Right forelimb (tissue), 1 donor: ENCODE data around the gene TMEM63A.

Experiments
- DNase-seq: peaks from one replicate; pipeline ENCODE4 v3.0.0-alpha.2; 2018

Gene TMEM63A

DNA sequence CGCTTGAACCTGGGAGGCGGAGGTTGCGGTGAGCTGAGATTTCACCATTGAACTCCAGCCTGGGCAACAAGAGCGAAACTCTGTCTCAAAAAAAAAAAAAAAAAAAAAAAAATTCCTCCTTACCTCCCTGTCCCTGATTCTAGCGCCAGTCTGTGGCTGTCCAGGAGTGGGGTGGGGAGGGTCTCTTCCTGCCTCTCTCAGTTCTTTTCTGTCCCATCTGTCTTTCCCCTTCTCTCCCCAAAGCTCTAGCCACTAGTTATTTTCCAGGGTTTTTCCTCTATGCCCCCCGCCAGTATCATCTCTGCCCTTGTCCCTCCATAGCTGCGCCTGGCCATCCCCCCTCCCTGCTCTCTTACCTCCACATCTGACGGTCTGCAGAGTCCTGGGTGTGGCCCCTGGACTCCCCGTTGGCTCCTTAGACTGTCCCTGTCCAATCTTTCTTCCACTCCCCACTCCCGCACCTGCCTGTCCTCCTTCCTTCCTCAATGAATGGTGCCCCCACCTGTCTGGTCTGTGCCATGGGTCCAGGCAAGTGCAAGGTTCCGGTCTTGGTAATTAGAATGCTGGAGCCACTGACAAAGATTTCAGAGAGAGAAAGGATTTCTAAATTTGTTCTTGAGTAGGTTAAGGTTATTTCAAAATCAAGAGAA is 1.6 kb upstream of the TMEM63A start:
- no peak for DNase-seq

DNA sequence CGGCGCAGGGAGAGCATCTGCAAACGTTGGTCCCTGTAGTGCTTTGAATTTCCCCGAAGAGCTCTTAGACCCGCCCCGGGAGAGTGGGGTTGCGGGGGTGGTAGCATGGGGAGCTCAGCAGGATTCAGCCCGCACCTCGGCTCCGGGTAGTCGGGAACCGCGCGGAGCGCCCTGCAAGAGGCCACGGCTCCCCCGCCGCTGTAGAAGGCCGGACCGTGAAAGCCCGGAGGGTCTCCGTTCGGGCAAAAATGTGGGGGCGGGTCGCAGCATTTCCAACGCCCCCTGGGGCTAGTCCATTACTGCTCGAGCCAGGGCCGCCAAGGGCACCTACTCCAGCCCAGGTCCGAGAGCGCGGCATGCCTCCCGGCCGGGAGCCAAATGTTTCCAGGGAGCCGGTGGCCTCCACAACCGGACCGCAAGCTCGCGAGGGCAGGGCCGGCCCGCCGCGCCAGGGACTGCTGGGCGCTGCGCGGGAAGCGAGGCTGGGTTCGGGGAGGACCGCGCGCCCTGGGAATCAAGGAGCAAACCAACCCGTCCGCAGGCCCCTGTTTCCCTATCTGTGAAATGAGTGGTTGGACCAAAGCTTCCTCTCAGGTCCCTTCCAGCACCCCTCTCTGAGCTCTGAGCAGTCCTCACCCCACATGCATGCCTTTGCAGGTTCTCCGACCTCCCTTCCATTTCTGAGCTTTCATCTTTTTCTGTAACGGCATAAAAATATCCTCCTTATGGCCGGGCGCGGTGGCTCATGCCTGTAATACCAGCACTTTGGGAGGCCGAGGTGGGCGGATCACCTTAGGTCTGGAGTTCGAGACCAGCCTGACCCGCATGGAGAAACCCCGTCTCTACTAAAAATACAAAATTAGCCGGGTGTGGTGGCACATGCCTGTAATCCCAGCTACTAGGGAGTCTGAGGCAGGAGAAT is 775 bp upstream of the TMEM63A start:
- peak; percentile 82 for DNase-seq

DNA sequence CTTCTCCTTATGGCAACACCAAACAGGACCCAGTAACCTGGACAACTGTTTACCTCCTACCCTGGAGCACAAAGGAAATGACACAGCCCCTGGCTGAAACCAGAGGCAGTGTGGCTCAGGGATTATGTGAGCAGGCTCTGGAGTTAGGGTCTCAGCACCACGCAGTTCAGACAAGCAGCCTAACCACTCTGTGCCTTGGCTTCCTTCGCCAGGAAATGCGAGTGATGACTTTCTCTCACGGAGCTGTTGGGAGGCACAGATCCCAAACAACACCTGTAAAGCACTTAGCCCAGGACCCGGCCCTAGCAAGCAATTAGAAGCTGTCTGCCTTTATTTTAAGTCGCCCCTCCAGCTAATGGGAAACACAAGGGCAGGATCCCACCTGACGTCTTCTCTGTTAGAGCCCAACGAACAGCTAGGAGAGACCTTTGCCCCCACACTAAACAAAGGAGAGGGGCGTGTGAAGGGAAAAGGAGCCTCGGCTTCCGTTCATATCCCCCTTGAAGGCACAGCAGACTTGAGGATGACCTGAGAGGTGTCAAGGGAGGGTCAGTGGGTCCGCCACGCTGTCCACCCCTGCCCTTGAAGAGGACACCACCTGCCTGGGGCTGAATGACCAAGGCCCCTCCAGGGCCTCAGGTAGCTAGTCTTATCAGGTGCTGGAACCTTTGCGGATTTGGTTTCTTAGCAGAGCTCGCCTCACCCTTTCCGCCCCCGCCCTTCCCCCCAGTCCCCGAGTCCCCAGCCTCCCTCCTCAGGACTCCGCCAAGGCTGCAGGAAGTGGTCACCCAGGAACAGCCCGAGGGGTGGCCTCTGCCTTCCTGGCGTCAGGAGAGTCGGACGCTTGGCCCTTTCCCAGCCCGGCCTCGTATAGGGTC is 860 bp downstream of the TMEM63A start:
- peak; percentile 49 for DNase-seq

DNA sequence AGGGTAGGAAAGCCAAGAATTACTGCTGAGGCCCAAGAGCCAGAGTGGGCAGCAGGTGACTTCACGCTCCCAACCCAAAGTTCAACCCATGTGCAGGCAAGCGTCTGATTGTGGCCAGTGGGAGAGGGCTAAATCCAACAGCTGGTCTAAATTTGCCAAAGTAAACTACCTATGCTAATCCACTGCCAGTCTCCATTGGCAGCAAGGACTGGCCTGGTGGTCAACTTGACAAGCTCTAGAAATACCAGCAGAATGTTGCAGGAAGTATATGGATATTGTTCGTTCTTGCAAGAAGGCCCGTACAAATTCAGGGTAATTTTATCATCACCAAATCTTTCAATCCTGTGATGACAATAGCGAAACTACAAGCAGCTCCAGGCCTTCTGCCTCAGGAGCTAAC is 1.5 kb downstream of the TMEM63A start:
- DNase-seq: peak; percentile 44

DNA sequence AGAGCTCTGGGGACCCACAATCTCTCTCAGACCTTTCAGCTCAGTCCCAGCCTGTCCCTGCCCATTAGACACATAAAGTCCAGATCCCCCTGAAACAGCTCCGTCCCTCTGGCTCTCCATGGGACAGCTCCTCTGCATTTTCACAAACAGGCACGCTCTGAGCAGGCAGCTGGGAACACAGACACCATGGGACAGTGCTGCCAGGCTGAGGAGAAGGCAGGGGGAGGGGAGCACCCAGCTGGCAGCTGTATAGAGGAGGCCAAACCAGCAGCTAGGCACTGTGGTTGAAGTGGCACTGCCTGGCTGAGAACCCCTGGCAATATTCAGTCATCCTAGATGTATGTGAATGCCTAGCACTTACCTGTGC is 2.0 kb downstream of the TMEM63A start:
- peak; percentile 45 for DNase-seq

DNA sequence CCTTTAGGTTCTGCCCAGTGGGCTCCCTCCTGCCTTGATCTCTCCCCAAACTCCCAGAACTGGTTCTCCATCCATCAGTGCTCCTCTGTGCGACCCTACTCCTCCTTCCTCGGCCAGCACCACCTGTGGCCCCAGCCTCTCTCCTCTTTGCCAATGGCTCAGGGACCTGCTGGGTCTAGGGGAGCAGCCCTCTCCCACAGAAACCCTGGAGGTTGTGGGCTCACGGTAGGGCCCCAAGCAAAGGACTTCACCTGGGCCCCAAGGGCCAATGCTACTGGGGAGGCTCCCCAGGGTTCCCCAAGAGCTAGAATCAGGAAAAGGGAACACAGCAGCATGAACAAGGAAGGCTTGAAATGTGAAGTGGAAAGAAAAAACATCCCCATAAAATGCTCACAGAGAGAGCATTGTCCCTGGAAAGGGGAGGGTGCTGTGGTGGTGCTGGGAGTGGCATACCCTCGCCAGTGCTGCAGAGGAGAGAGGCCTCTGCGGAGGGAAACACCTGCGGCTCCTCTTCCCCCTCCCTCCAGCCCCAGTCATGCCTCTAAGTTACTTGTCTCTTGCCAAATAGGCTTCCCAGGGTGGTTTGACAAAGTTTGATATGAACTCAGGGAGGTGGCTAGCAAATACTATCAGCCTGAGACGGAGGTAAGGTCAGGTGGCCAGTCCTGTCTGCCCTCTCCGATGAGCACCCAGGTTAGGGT is 2.5 kb downstream of the TMEM63A start:
- peak; percentile 37 for DNase-seq

DNA sequence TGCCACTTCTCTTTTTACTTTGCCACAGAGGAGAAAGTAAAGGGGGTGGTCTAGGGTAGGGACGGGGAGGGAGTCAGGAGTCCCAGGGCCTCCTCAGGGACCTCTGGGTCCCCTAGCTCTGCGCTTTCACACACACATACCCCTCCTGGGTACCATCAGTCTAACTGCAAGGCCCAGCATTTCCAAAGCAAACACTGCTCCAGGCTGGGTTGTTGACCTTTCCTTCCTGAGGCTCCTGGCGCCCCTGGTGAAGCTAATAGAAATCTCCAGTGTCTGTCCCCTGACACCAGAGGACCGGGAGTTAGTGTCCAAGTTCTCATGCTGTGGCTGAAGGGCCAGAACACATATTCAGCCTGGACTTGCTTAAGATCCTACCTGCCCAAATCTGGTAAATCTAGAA is 3.9 kb downstream of the TMEM63A start:
- no peak for DNase-seq

DNA sequence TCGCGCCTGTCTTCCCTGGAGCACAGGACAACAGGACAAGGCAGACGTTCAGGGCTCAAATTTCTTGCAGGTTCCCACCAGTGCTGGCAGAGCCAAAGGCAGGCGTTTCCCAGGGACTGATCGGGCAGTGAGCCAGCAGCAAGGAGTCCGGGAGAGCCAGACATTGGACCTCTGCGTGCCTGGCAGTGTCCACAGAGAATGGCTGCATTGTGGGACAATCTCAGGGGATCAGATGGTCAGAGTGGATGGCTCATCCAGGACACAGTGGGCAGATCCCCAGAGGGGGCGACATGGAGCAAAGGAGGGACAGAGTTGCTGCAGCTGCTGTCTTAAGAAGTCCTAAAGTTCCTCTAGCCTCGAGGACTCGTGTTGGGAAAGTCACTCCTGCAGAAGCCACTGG is 4.6 kb downstream of the TMEM63A start:
- DNase-seq: peak; percentile 61

DNA sequence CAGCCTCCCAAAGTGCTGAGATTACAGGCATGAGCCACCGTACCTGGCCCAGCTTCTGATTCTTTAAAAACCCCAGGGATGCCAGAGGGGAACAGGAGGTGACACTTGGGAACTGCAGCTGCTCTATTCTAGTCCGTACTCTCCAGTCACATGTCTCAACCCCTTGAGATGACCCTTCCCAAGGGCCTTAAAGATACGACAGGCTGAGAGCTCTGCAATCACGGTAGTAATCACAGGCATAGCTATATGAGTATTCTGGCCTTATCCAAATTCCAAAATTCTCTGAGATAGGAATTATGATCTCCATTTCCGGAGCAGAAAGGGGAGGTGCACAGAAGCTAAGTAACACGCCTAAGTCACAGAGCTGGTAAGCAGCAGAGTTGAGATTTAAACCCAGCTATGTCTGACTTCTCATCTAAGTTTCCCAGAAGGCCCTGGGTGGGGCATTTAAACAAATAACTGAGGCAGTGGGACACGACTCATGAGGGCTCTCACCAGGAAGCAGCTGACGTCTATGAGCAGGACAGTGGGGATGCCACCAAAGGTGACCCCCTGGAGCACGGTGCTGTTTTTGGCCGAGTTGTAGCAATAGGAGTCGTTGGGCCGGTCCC is 5.2 kb downstream of the TMEM63A start:
- no peak for DNase-seq

DNA sequence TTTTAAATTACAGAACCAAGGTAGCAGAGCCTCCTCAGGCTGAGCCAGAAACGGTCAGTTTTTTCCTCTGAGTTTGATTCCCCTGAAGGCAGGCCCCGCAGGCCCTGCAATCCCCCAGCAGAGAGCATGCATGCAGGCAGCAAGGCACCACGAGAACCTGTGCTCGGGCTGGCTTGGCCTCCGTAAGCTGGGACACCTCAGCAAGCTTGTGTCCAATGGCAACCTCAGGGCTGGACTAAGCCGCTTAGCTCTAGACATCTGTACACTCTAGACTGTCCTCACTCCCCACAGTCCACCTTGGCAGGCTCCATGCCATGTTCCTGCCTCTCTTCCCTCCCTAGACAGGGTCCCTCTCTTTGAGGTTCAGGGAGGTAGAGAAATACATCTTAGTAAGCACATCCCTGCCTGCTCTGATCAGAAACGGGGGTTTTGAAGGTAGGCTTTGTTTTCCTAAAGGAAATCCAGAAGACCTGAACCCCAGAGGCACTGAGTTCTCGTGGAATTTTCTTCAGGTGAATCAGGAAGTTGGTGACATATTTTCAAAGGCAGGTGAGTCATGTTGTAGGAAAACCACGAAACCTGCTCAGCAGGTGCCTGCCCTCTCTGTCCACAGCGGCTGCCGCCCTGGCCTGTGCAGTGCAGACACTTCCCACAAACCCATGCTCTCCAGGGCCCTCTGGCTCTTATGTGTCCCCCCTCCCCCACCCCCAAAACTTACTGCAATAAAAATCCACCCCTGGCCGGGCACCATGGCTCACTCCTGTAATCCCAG is 7.0 kb downstream of the TMEM63A start:
- DNase-seq: no peak

DNA sequence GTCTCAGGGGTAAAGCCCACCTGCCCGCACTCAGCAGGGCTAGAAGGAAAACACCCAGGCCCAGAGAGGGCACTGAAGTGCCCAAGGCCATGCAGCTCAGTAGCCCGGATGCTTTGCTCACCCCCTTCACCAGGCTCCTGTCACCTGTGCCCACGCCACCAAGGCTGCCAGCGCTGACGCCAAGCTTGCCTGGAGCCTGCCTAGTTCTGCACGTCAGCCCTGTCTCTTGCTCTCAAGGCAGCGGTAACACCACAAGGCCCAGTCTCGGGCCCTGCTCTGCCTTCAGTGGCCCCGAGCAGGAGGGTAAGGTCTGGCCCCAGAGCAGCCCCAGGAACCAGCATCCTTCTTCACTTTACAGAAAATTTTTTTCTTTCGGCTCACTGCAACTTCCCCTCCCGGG is 7.7 kb downstream of the TMEM63A start:
- no peak for DNase-seq

DNA sequence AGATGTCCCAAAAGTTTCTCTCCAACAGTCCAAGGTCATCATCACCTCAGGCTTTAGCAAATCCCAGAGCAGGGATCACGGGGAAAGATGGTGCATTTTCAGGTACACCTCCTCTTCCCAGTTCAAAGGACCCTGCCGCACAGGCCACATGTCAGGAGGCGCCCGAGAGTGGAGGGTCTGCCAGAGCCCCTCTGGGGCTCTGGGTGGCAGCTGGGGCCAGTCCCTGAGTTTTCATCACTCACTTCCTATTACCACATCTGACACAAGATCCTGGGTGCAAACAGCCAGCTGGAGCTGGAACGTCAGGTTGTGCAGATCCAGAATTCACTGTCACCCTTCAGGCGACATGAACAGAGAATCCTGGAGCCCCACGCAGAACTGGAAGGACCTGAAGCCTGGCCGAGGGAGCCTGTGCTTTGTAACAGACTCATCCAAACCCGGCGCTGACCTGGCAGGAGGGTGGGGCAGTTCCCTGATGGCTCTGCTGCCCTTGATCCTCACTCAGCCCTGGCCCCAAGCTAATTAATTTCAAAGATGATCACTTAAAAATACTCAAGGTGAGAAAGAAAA is 8.8 kb downstream of the TMEM63A start:
- DNase-seq: no peak

DNA sequence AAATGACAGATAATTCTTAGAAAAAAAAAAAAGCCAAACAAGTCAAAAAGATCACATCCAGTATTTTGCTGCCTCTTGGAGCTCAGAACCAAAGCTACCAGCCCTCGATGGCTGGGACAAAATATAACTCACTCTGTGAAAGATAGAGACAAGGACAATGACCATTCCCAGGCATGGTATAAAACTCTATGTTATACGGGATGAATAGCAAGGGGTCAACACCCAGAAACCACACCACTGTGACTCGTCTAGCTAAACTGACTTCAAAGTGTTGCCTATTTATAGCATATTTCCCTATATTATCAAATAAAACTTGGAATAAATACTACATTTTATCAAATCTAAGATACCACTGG is 10.1 kb downstream of the TMEM63A start:
- no peak for DNase-seq

DNA sequence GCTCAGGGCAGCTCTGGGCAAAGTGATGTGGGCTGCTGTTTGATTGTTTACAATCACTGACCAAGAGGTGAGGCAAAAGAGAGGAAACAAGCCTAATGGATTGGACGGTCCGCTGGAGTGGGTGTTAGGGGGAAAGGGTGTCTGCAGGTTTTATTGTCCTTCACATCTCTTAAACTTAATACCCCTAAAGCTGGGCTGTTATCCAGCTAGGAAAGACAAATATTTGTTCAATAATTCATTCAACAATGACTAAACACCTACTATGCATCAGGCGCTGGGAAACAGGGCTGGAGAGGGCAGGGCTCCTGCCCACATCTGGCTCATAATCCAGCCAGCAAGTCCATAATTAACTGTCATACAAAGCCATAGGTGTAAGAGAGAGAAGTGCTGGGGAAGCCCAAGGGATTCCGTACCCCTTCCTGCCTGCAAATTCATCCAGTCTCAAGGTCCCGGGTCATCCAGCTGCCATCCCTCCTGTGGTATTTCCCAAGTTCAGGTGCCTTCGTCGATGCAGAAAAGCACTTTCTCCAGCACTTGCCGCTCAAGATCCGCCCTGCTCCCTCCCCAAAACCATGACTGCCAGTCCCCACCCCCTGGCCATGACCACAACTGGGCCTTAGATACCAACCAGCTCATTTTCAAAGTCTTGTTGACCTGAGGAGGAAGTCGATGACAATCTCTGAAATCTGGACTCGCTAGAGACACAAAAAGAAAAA is 10.7 kb downstream of the TMEM63A start:
- no peak for DNase-seq

DNA sequence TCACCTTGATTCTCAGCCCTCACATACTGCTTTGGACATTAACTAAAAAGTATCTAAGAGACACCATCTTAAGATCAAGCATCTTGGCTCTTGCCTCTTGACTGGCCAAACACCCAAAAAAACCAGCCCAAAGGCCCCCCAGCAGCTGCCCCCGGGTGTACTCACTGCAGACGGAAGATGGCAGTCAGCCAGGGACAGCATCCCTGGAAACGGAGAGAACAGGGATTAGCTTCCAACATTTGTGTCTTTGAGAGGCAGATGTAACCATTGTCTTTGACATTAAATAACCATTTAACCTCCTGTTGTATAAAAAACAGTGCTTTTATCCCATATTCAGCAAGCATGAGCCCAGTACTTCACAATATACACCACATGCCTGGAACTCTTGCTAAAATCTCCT is 11.3 kb downstream of the TMEM63A start:
- DNase-seq: no peak

DNA sequence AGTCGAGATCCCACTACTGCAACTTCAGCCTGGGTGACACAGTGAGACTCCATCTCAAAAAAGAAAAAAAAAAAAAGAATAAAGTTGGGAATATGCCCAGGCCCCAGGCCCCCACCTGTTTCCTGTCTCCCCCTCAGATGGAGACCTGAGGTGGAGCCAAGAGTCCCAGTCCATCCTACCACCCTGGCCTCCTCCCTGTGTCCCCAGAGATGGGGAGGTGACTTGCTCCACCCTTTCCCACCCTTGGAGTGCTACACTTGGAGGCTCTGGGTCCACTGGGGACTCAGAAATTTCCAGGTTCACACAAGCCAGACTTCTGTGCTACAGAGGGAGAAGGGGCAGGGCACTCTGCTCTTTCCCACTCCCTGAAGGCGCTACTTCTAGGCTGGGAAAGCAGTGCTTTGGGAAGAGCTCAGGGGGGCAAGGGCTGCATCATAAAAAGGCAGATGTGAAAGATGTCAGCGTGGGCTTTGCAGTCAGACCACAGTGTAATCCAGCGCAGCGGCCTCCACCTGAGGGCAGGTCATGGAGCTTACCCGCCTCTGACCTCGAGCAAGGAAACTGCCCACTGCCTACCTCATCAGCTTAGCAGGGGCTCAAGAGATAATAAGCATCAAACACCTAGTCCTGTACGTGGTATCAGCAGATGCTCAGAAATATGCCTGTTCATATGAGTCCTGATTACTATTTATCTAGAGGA is 13.4 kb downstream of the TMEM63A start:
- no peak for DNase-seq

DNA sequence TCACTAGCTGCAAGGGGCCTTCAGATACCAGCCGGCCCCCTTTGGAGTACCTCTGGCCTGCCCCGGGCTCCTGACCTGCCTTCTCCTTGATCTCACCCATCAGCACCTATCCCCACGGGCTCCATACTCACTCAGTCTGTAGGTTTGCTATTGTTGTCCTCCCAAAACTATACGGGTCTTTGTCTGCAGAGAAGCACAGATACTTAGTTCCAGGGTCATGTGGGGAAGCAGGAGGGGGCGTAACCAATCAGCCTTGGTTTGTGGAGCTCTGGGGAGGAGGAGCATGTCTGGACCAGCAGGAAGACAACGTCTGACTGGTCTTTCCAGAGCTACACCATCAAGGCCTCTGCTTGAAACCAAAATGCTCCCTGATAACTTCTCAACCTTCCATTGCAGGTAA is 15.2 kb downstream of the TMEM63A start:
- no peak for DNase-seq

DNA sequence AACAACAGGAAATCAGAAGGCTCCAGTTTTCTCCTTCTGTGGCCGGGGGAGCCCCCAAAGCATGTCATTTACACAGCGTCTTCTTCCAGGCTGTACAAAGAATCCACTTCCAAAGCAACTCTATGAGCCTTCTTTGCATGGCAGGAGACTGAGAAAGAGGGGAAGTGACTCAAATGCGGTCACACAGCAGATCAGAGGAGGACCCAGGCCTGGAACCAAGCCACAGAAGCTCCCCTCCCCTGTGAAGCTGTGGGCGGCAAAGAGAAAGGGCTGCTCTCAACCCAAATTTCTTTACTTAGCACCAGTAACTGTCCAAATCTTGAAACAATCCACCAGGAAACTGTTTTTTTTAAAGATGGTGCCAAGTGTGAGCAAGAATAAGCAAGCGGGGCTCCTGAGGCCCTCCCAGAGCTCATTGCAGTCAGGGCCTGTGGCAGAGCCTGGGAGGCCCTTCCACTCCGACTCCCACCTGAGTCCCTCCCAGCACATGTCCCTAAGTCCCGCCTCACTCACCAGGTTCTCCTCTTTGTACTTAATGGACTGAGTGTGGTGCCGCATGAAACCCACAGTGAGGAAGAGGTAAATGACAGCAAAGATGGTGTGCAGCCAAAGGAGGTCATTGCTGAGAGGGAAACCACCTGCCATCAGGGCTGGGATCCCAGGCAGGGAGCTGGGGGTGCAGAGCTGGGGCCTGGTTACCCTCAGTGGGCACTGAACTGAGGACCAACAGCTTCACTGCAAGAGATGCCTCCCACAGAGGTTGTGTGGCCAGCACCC is 15.9 kb downstream of the TMEM63A start:
- DNase-seq: no peak

DNA sequence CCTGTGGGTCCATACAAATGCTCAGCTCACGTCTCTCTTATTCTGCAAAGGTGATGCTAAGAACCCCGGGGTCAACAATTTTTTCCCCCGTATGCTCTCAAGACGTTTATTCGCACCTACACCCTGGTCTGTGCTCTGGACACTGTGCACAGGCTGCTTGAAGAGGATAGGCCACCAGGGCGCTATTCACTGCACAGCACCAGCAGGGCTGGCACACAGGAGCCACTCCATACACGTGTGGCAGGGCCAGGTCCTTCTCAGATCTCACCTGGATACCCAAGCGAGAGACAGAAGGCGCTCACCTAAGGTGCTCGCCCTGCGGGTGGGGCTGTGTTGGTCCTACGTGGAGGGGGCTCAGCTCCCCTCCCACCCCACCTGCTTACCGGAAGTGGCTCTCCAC is 16.7 kb downstream of the TMEM63A start:
- no peak for DNase-seq
